ENCODE measurements around the gene HYKK.
"Not testable (repeated sequence)": the region's sequence is repeated elsewhere in the genome, so short reads cannot be mapped to it uniquely, and the experiment has no call there.

Gene HYKK

GRCh38 chr15:78527325-78527724, 19.9 kb downstream of the HYKK start:
- no peaks in the 10 kb centered on the region for H3K9me3 Mint-ChIP-seq (ENCODE audit: low read depth)
- H3K4me1 Mint-ChIP-seq (ENCODE audit: low read depth) = no peaks in the 10 kb centered on the region
- H3K27ac Mint-ChIP-seq = no peak overlapping the region
- no peak overlapping the region for H3K4me3 Mint-ChIP-seq
- H3K27me3 Mint-ChIP-seq = no peaks in the 10 kb centered on the region
- H3K36me3 Mint-ChIP-seq = no peaks in the 10 kb centered on the region

- Mint-ChIP-seq H3K36me3 (no peaks in the 10 kb centered on the region), H3K4me1 (ENCODE audit: low read depth) (no peaks in the 10 kb centered on the region), H3K27me3 (no peaks in the 10 kb centered on the region), H3K27ac (no peak overlapping the region), H3K9me3 (ENCODE audit: low read depth) (no peaks in the 10 kb centered on the region), H3K4me3 (no peak overlapping the region)
Observed at GRCh38 chr15:78533331-78533730, 26.0 kb downstream of the HYKK start.

GRCh38 chr15:78536134-78536533, 28.8 kb downstream of the HYKK start:
- Mint-ChIP-seq H3K36me3 (no peaks in the 10 kb centered on the region), H3K9me3 (ENCODE audit: low read depth) (no peaks in the 10 kb centered on the region), H3K27me3 (no peaks in the 10 kb centered on the region), H3K4me3 (no peak overlapping the region), H3K4me1 (ENCODE audit: low read depth) (peaks cover 8% of the 10 kb centered on the region), H3K27ac (no peak overlapping the region)

DNA sequence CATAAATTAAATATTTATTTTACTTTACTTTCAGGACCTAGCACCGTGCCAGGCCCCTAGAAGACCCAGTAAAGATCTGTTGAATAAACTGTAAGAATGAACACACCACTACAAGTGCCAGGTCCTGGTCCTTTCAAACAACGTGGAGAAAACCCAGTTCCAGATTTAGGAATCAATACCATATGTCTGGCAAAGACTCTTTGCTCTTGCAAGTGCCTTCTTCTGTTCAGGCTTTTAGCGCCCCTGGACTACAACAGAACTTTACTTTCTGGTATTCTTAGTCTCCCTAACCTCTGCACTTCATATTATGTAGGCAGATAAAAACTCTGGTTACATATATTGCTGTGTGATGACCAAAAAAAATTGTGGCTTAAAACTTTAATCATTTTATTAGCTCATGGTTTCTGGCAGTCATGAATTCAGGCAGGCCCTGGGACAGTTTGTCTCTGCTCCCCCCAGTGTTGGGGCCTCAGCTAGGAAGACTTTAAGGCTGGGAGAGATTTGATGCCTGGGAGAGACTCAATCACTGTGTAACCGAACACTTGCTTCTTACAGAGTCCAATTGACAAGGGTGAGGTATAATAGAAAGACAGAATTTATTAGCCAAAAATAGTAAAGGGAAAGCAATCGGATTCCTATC, 30.0 kb downstream of the HYKK start:
- H3K4me3 Mint-ChIP-seq = no peak overlapping the region
- H3K27ac Mint-ChIP-seq = no peak overlapping the region
- H3K4me1 Mint-ChIP-seq (ENCODE audit: low read depth) = peaks cover 18% of the 10 kb centered on the region
- H3K36me3 Mint-ChIP-seq = peaks cover 5% of the 10 kb centered on the region
- H3K9me3 Mint-ChIP-seq (ENCODE audit: low read depth) = no peaks in the 10 kb centered on the region
- no peaks in the 10 kb centered on the region for H3K27me3 Mint-ChIP-seq

DNA sequence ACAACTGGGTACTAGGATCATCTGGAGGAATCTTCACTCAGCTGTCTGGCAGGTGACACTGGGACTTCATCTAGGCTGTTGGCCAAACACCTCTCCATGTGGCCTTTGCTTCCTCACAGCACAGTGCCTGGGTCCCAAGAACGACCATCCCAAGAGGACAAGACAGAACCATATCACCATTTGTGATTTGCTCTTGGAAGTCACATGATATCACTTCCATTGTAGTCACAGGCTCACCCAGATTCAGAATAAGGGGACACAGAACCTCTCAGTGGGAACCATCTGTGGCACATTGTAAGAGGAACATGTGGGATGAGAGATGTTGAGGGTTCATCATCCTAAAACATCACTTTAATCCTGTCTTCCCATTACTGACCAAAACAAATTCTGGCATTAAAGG, 31.0 kb downstream of the HYKK start:
- no peak overlapping the region for H3K4me3 Mint-ChIP-seq
- no peak overlapping the region for H3K27ac Mint-ChIP-seq
- H3K4me1 Mint-ChIP-seq (ENCODE audit: low read depth) = peaks cover 28% of the 10 kb centered on the region
- H3K9me3 Mint-ChIP-seq (ENCODE audit: low read depth) = no peaks in the 10 kb centered on the region
- no peaks in the 10 kb centered on the region for H3K27me3 Mint-ChIP-seq
- peaks cover 5% of the 10 kb centered on the region for H3K36me3 Mint-ChIP-seq

DNA sequence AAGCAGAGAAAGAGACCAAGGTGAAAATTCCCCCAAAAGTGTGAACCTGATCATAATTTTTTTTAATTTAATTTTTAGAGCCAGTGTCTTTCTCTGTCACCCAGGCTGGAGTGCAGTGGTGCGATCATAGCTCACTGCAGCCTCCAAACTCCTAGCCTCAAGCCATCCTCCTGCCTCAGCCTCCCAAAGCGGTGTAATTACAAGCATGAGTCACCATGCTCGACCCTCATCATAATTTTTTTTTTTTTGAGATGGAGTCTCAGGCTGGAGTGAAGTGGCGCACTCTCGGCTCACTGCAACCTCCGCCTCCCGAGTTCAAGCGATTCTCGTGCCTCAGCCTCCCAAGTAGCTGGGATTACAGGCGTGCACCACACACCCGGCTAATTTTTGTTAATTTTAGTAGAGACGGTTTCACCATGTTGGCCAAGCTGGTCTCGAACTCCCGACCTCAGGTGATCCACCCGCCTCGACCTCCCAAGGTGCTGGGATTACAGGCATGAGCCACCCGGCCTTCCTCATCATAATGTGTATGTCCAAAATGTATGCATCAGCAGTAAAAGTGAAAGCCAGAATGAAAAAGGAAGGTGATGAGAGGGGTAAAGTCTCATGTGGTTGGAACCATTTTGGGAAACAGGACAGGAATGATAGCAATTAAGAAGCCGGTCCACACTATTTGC, 32.2 kb downstream of the HYKK start:
- Mint-ChIP-seq H3K4me1 (ENCODE audit: low read depth) (peaks cover 34% of the 10 kb centered on the region), H3K4me3 (peak overlapping the region; percentile 96), H3K27ac (peak overlapping the region; percentile 98)
- H3K36me3 Mint-ChIP-seq; H3K9me3 Mint-ChIP-seq (ENCODE audit: low read depth); H3K27me3 Mint-ChIP-seq: not testable (repeated sequence)

DNA sequence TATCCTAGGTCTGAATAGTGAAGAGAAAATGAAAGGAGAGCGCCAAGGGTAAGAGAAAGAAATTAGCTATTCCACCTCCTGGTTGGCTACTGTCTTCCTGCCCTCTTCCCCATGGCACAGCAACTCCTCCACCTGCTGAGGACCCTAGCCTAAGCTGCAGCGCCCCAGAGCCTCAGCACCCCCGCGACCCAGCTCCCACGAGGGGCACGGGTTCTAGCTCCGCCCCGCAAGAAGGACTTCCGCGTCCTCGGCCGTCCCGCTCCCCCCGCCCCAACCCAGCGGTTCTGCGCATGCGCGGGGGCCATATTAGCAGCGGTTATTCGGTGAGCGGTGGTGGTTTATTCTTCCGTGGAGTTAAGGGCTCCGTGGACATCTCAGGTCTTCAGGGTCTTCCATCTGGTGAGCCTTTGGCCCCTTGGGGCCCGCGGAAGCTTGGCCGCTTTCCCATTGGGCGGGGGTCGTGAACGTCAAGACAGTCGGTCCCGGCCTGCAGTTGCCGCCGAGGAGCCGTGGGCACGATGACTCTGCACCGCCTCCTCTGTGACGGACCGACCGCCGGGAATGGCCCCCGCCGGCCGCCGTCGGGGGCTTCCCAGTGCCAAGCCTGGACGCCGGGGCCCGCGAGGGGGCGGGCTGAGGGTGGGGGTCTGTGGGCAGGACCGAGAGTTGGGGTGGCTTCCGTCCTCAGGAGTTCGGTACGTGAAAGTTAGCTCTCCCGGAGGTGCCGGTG, 32.9 kb downstream of the HYKK start, which contains the start of gene PSMA4:
PSMA4 (plus strand) TSS at position 304 of the 730 bp plus-strand sequence. CDS start 1,484 bp downstream, outside the sequence.
- Mint-ChIP-seq H3K9me3 (ENCODE audit: low read depth) (no peaks in the 10 kb centered on the region), H3K4me1 (ENCODE audit: low read depth) (peaks cover 35% of the 10 kb centered on the region), H3K27me3 (no peaks in the 10 kb centered on the region), H3K4me3 (peak within 1 kb of the TSS; percentile 96), H3K36me3 (peaks cover 8% of the 10 kb centered on the region), H3K27ac (peak within 1 kb of the TSS; percentile 98)

GRCh38 chr15:78540871-78541743, 33.7 kb downstream of the HYKK start:
- H3K9me3 Mint-ChIP-seq (ENCODE audit: low read depth) = no peaks in the 10 kb centered on the region
- H3K36me3 Mint-ChIP-seq = peaks cover 11% of the 10 kb centered on the region
- H3K27me3 Mint-ChIP-seq = no peaks in the 10 kb centered on the region
- H3K4me3 Mint-ChIP-seq = peak overlapping the region; percentile 96
- H3K4me1 Mint-ChIP-seq (ENCODE audit: low read depth) = peaks cover 37% of the 10 kb centered on the region
- peak overlapping the region; percentile 98 for H3K27ac Mint-ChIP-seq

DNA sequence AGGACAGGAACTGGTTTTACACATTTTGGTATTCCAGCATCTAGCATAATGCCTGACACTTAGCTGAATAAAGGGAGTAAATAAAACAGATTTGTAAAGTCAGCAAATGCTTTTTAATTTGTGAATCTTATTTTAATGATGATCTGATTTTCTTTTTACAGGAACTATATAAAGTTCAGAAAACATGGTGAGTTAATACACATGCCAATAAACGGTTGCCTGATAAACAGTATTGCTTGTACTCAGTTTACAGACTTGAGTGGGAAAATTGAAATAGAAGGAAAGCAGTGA, 34.3 kb downstream of the HYKK start:
- no peaks in the 10 kb centered on the region for H3K27me3 Mint-ChIP-seq
- peak overlapping the region; percentile 98 for H3K27ac Mint-ChIP-seq
- no peaks in the 10 kb centered on the region for H3K9me3 Mint-ChIP-seq (ENCODE audit: low read depth)
- peak overlapping the region; percentile 96 for H3K4me3 Mint-ChIP-seq
- peaks cover 11% of the 10 kb centered on the region for H3K36me3 Mint-ChIP-seq
- H3K4me1 Mint-ChIP-seq (ENCODE audit: low read depth) = peaks cover 38% of the 10 kb centered on the region

DNA sequence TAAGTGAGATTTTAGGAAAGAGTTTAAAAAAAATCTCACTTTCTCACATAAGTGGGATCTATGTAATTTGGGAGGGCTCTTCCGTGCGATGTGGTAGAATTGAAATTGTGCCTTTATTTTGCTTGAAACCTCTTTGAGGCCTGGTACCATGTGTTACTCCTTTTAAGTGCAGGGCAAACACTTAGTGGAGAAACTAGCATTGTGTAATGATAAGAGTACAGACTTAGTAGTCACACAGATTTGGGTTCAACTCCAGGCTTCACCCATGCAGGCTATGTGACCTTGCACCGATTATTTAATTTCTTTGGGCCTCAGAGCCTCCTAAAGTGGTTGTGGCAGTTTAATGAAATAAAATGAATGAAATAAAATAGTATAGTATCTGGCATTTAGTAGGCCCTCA, 35.3 kb downstream of the HYKK start:
- Mint-ChIP-seq H3K9me3 (ENCODE audit: low read depth) (no peaks in the 10 kb centered on the region), H3K4me3 (peak overlapping the region; percentile 96), H3K27ac (peak overlapping the region; percentile 79), H3K36me3 (peaks cover 11% of the 10 kb centered on the region), H3K4me1 (ENCODE audit: low read depth) (peaks cover 38% of the 10 kb centered on the region), H3K27me3 (no peaks in the 10 kb centered on the region)

DNA sequence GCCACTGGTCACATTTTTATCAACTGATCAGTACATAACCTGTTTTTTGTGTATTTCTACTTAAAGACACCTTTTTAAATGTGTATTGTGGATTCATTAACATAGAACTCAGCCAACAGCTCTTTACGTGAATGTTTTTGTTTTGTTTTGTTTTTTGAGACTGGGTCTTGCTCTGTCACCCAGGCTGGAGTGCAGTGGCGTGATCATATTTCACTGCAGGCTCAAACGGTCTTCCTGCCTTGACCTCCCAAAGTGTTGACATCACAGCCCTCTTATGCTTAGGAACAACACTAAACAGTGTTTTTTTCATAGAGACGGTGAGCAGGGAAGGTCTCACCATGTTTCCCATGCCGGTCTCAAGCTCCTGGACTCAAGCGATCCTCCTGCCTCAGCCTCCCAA, 42.8 kb downstream of the HYKK start:
- no peak overlapping the region for H3K4me3 Mint-ChIP-seq
- no peaks in the 10 kb centered on the region for H3K9me3 Mint-ChIP-seq (ENCODE audit: low read depth)
- peaks cover 14% of the 10 kb centered on the region for H3K36me3 Mint-ChIP-seq
- H3K4me1 Mint-ChIP-seq (ENCODE audit: low read depth) = peaks cover 3% of the 10 kb centered on the region
- no peaks in the 10 kb centered on the region for H3K27me3 Mint-ChIP-seq
- H3K27ac Mint-ChIP-seq = no peak overlapping the region

DNA sequence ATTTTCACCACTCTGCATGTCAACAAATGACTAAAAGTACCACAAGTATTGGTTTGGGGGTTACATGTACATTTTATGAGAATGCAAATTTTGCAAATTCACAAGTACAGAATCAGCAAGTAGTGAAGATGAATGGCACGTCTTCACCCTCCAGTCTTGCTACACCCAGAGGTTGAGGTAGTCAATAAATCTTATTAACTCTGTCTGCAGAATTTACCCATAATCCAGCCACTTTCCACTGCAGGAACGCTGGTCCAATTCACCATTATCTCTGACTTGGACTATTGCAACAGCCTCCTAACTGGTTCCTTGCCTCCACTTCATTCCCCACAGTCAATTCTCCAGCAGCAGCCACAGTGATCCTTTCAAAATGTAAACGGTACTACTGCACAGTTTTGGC, 43.4 kb downstream of the HYKK start:
- Mint-ChIP-seq H3K9me3 (ENCODE audit: low read depth) (no peaks in the 10 kb centered on the region), H3K36me3 (peaks cover 9% of the 10 kb centered on the region), H3K4me3 (no peak overlapping the region), H3K27me3 (no peaks in the 10 kb centered on the region), H3K4me1 (ENCODE audit: low read depth) (peaks cover 2% of the 10 kb centered on the region), H3K27ac (no peak overlapping the region)

- H3K9me3 Mint-ChIP-seq (ENCODE audit: low read depth) = no peaks in the 10 kb centered on the region
- no peaks in the 10 kb centered on the region for H3K4me1 Mint-ChIP-seq (ENCODE audit: low read depth)
Observed at GRCh38 chr15:78551902-78552301, 44.5 kb downstream of the HYKK start.

GRCh38 chr15:78552597-78552996, 45.2 kb downstream of the HYKK start:
- Mint-ChIP-seq H3K27ac (no peak overlapping the region), H3K4me1 (ENCODE audit: low read depth) (no peaks in the 10 kb centered on the region), H3K9me3 (ENCODE audit: low read depth) (no peaks in the 10 kb centered on the region), H3K36me3 (peaks cover 9% of the 10 kb centered on the region), H3K27me3 (no peaks in the 10 kb centered on the region), H3K4me3 (no peak overlapping the region)

More at GRCh38 chr15:78551902-78552301, 44.5 kb downstream of the HYKK start:
- Mint-ChIP-seq H3K27ac (no peak overlapping the region), H3K4me3 (no peak overlapping the region), H3K36me3 (peaks cover 9% of the 10 kb centered on the region), H3K27me3 (no peaks in the 10 kb centered on the region)

GRCh38 chr15:78560201-78560600, 52.8 kb downstream of the HYKK start:
- not testable (repeated sequence) for H3K4me3 Mint-ChIP-seq; H3K27ac Mint-ChIP-seq; H3K9me3 Mint-ChIP-seq (ENCODE audit: low read depth); H3K36me3 Mint-ChIP-seq; H3K27me3 Mint-ChIP-seq
- peaks cover 11% of the 10 kb centered on the region for H3K4me1 Mint-ChIP-seq (ENCODE audit: low read depth)
